BLaER1 (cell line): ENCODE measurements around the gene MYL3.

ENCODE experiments used
- H3K27ac ChIP-seq: shearing (Covaris generic); formaldehyde crosslinking; 2 replicates; pipeline ENCODE4 v1.8.1; 2022
- H3K27me3 ChIP-seq: shearing (Covaris generic); formaldehyde crosslinking; 2 replicates; pipeline ENCODE4 v1.8.1; 2022
- H3K36me3 ChIP-seq: shearing (Covaris generic); formaldehyde crosslinking; 2 replicates; pipeline ENCODE4 v1.8.1; 2022
- H3K4me1 ChIP-seq: shearing (Covaris generic); formaldehyde crosslinking; 2 replicates; pipeline ENCODE4 v1.8.1; 2022
- H3K4me2 ChIP-seq: shearing (Covaris generic); formaldehyde crosslinking; 2 replicates; pipeline ENCODE4 v1.8.1; 2022
- H3K4me3 ChIP-seq: shearing (Covaris generic); formaldehyde crosslinking; 2 replicates; pipeline ENCODE4 v1.8.1; 2022
- H3K9ac ChIP-seq: shearing (Covaris generic); formaldehyde crosslinking; 2 replicates; pipeline ENCODE4 v1.8.1; 2022
- H3K9me3 ChIP-seq: shearing (Covaris generic); formaldehyde crosslinking; 2 replicates; pipeline ENCODE4 v1.8.1; 2022
- H4K20me1 ChIP-seq: shearing (Covaris generic); formaldehyde crosslinking; 2 replicates; pipeline ENCODE4 v1.8.1; 2022
- Cebpa-rat ChIP-seq: shearing (Covaris generic); IDR thresholded peaks from 2 replicates; pipeline ENCODE4 v1.8.1; 2022

The MYL3 gene

GRCh38 chr3:46884427-46884826 lies 21.2 kb upstream of the MYL3 start:
- no peaks in the 10 kb centered on the region for H3K36me3 ChIP-seq
- no peak overlapping the region for H3K9ac ChIP-seq
- peaks cover 24% of the 10 kb centered on the region for H4K20me1 ChIP-seq
- TF ChIP-seq Cebpa-rat, result no peak
- H3K27me3 ChIP-seq, result peaks cover 58% of the 10 kb centered on the region
- H3K4me2 ChIP-seq, result peak overlapping the region; percentile 90
- no peaks in the 10 kb centered on the region for H3K9me3 ChIP-seq
- H3K4me3 ChIP-seq, result no peak overlapping the region
- H3K4me1 ChIP-seq, result peaks cover 48% of the 10 kb centered on the region
- no peak overlapping the region for H3K27ac ChIP-seq

GRCh38 chr3:46883830-46884185 lies 20.6 kb upstream of the MYL3 start:
- Histone ChIP-seq H3K9ac (no peak overlapping the region), H3K36me3 (no peaks in the 10 kb centered on the region), H3K4me2 (peak overlapping the region; percentile 90), H4K20me1 (peaks cover 24% of the 10 kb centered on the region), H3K4me3 (peak overlapping the region; percentile 62), H3K27ac (no peak overlapping the region), H3K4me1 (peaks cover 46% of the 10 kb centered on the region), H3K27me3 (peaks cover 61% of the 10 kb centered on the region), H3K9me3 (no peaks in the 10 kb centered on the region)
- no peak for TF ChIP-seq Cebpa-rat

- Histone ChIP-seq H3K9me3 (no peaks in the 10 kb centered on the region), H3K27me3 (peaks cover 61% of the 10 kb centered on the region), H3K4me2 (peak overlapping the region; percentile 100), H3K9ac (no peak overlapping the region), H3K36me3 (no peaks in the 10 kb centered on the region), H3K27ac (no peak overlapping the region), H3K4me1 (peaks cover 49% of the 10 kb centered on the region), H4K20me1 (peaks cover 24% of the 10 kb centered on the region), H3K4me3 (peak overlapping the region; percentile 70)
- no peak for TF ChIP-seq Cebpa-rat
Measured at GRCh38 chr3:46883054-46883829, 20.0 kb upstream of the MYL3 start.

- Histone ChIP-seq H3K9ac (peak overlapping the region; percentile 65), H3K4me3 (peak overlapping the region; percentile 70), H3K4me2 (peak overlapping the region; percentile 100), H4K20me1 (peaks cover 24% of the 10 kb centered on the region), H3K4me1 (peaks cover 56% of the 10 kb centered on the region), H3K36me3 (no peaks in the 10 kb centered on the region), H3K9me3 (no peaks in the 10 kb centered on the region), H3K27me3 (peaks cover 61% of the 10 kb centered on the region), H3K27ac (no peak overlapping the region)
- TF ChIP-seq Cebpa-rat, result no peak
Measured at GRCh38 chr3:46882377-46883053, 19.3 kb upstream of the MYL3 start.

- H3K4me3 ChIP-seq, result peak overlapping the region; percentile 70
- no peak for TF ChIP-seq Cebpa-rat
- H3K4me2 ChIP-seq, result peak overlapping the region; percentile 100
- no peak overlapping the region for H3K27ac ChIP-seq
- peaks cover 63% of the 10 kb centered on the region for H3K4me1 ChIP-seq
- H4K20me1 ChIP-seq, result peaks cover 24% of the 10 kb centered on the region
- H3K27me3 ChIP-seq, result peaks cover 61% of the 10 kb centered on the region
- peak overlapping the region; percentile 65 for H3K9ac ChIP-seq
- no peaks in the 10 kb centered on the region for H3K36me3 ChIP-seq
- no peaks in the 10 kb centered on the region for H3K9me3 ChIP-seq
Measured at GRCh38 chr3:46881596-46882376, 18.5 kb upstream of the MYL3 start.

GRCh38 chr3:46880884-46881595 lies 17.8 kb upstream of the MYL3 start:
- H3K4me2 ChIP-seq, result peak overlapping the region; percentile 100
- peak overlapping the region; percentile 70; the same call in 1 of the 2 replicates for H3K4me3 ChIP-seq
- TF ChIP-seq Cebpa-rat, result no peak
- H4K20me1 ChIP-seq, result peaks cover 24% of the 10 kb centered on the region
- no peak overlapping the region for H3K9ac ChIP-seq
- no peaks in the 10 kb centered on the region for H3K36me3 ChIP-seq
- peaks cover 71% of the 10 kb centered on the region for H3K4me1 ChIP-seq
- H3K9me3 ChIP-seq, result no peaks in the 10 kb centered on the region
- peaks cover 61% of the 10 kb centered on the region for H3K27me3 ChIP-seq
- no peak overlapping the region for H3K27ac ChIP-seq

GRCh38 chr3:46878781-46879436 lies 15.7 kb upstream of the MYL3 start:
- Histone ChIP-seq H3K36me3 (no peaks in the 10 kb centered on the region), H3K9me3 (no peaks in the 10 kb centered on the region), H3K4me3 (no peak overlapping the region), H3K9ac (no peak overlapping the region; the same call in 1 of the 2 replicates), H4K20me1 (peaks cover 14% of the 10 kb centered on the region), H3K4me2 (peak overlapping the region; percentile 83), H3K27ac (no peak overlapping the region), H3K27me3 (peaks cover 45% of the 10 kb centered on the region), H3K4me1 (peaks cover 83% of the 10 kb centered on the region)
- TF ChIP-seq Cebpa-rat, result no peak

- 0 out of 2 replicates have a peak, but pooled peaks cover 7% of the 10 kb centered on the region for H4K20me1 ChIP-seq
- H3K36me3 ChIP-seq, result no peaks in the 10 kb centered on the region
- H3K9ac ChIP-seq, result peak within 1 kb of the TSS; percentile 64; the same call in 1 of the 2 replicates
- H3K4me1 ChIP-seq, result peaks cover 87% of the 10 kb centered on the region
- TF ChIP-seq Cebpa-rat, result no peak
- H3K4me3 ChIP-seq, result no peak within 1 kb of the TSS
- peak within 1 kb of the TSS; percentile 73; the same call in 1 of the 2 replicates for H3K27ac ChIP-seq
- H3K4me2 ChIP-seq, result peak within 1 kb of the TSS; percentile 83
- H3K27me3 ChIP-seq, result peaks cover 34% of the 10 kb centered on the region
- no peaks in the 10 kb centered on the region for H3K9me3 ChIP-seq
Measured at GRCh38 chr3:46877406-46878125, 14.3 kb upstream of the MYL3 start, which contains the start of gene PTH1R. Gene PTH1R (plus strand): TSS chr3:46877721. CDS start chr3:46883560, 5,839 bp downstream.
